Measurements from ENCODE around the gene GOLGA8B. TPM values are rescaled to one million over a fixed set of nuclear protein-coding genes. Genes with fewer than 3 reads are reported as not detected.

Gene GOLGA8B
- polyA plus RNA-seq, 3 donors = 0.37 to 11.5 TPM; not detected in 1

GRCh38 chr15:34608517-34608916 lies 25.1 kb upstream of the GOLGA8B start:
- Histone ChIP-seq H2AFZ (ENCODE audit: insufficient read depth, low read depth, low read length, poor library complexity, severe bottlenecking) (no peak overlapping the region), H3K27me3 (ENCODE audit: control insufficient read depth in 2 of 2, insufficient read depth in 2 of 2, low read length in 2 of 2) (peaks cover 0 to 7% of the 10 kb centered on the region in 2 donors), H3K9ac (ENCODE audit: insufficient read depth, low read length, poor library complexity, severe bottlenecking) (no peak overlapping the region), H3K36me3 (replicated peaks in 1 of 2; ENCODE audit: control insufficient read depth in 1 of 2, insufficient read depth in 2 of 2, low read length in 2 of 2) (no peaks in the 10 kb centered on the region), H3K4me1 (ENCODE audit: control insufficient read depth in 1 of 2, insufficient read depth in 2 of 2, low read length in 2 of 2) (no peaks in the 10 kb centered on the region), H3K79me2 (ENCODE audit: insufficient read depth, low read length) (no peaks in the 10 kb centered on the region), H4K20me1 (ENCODE audit: insufficient read depth, low read length) (no peaks in the 10 kb centered on the region), H3K9me3 (replicated peaks in 1 of 2; ENCODE audit: control insufficient read depth in 1 of 2, insufficient read depth in 1 of 2, low read length in 2 of 2) (no peaks in the 10 kb centered on the region), H3K27ac (ENCODE audit: low read depth in 1 of 2, low read length in 2 of 2) (no peak overlapping the region), H3K4me3 (replicated peaks in 1 of 3; ENCODE audit: low read depth in 2 of 3, low read length in 3 of 3) (no peak overlapping the region), H3K4me2 (replicated peaks; ENCODE audit: extremely low read depth, low read length, poor library complexity, severe bottlenecking) (no peak overlapping the region)
- peaks cover 0 to 7% (median 2%) of the 10 kb centered on the region in 3 donors for H3K27me3 Mint-ChIP-seq (ENCODE audit: low read depth in 3 of 3)
- no peak for DNase-seq
- no peak for TF ChIP-seq CTCF (IDR thresholded peaks at IDR 0.05)
- no CpG with 5 or more reads among the region's 1 CpG for WGBS (ENCODE audit: insufficient coverage)
- H3K4me3 Mint-ChIP-seq = no peak overlapping the region
- no peaks in the 10 kb centered on the region for H3K9me3 Mint-ChIP-seq
- no peak overlapping the region for H3K27ac Mint-ChIP-seq
- intact Hi-C loops (cut with micrococcal nuclease) = no loop called here
- no peaks in the 10 kb centered on the region for H3K36me3 Mint-ChIP-seq
- H3K4me1 Mint-ChIP-seq = peaks cover 9% of the 10 kb centered on the region

- TF ChIP-seq CTCF (IDR thresholded peaks at IDR 0.05) = no peak
- Mint-ChIP-seq H3K4me1 (peaks cover 9% of the 10 kb centered on the region), H3K27ac (no peak overlapping the region), H3K9me3 (no peaks in the 10 kb centered on the region), H3K4me3 (no peak overlapping the region), H3K27me3 (ENCODE audit: low read depth in 3 of 3) (peaks cover 0 to 7% (median 2%) of the 10 kb centered on the region in 3 donors), H3K36me3 (no peaks in the 10 kb centered on the region)
- Histone ChIP-seq H3K4me3 (replicated peaks in 1 of 3; ENCODE audit: low read depth in 2 of 3, low read length in 3 of 3) (no peak overlapping the region), H3K9ac (ENCODE audit: insufficient read depth, low read length, poor library complexity, severe bottlenecking) (no peak overlapping the region), H4K20me1 (ENCODE audit: insufficient read depth, low read length) (no peaks in the 10 kb centered on the region), H3K27ac (ENCODE audit: low read depth in 1 of 2, low read length in 2 of 2) (no peak overlapping the region), H3K27me3 (ENCODE audit: control insufficient read depth in 2 of 2, insufficient read depth in 2 of 2, low read length in 2 of 2) (peaks cover 0 to 7% of the 10 kb centered on the region in 2 donors), H3K79me2 (ENCODE audit: insufficient read depth, low read length) (no peaks in the 10 kb centered on the region), H3K9me3 (replicated peaks in 1 of 2; ENCODE audit: control insufficient read depth in 1 of 2, insufficient read depth in 1 of 2, low read length in 2 of 2) (no peaks in the 10 kb centered on the region), H3K4me1 (ENCODE audit: control insufficient read depth in 1 of 2, insufficient read depth in 2 of 2, low read length in 2 of 2) (no peaks in the 10 kb centered on the region), H3K4me2 (replicated peaks; ENCODE audit: extremely low read depth, low read length, poor library complexity, severe bottlenecking) (no peak overlapping the region), H3K36me3 (replicated peaks in 1 of 2; ENCODE audit: control insufficient read depth in 1 of 2, insufficient read depth in 2 of 2, low read length in 2 of 2) (no peaks in the 10 kb centered on the region), H2AFZ (ENCODE audit: insufficient read depth, low read depth, low read length, poor library complexity, severe bottlenecking) (no peak overlapping the region)
- intact Hi-C loops (cut with micrococcal nuclease) = no loop called here
- no peak for DNase-seq
These were observed 24.4 kb upstream of the GOLGA8B start for GRCh38 chr15:34607832-34608231.

Data from CD14-positive monocyte (primary cell).